ENCODE data around the gene FUZ.

FUZ gene

GRCh38 chr19:49812997-49813861 is at the start of gene FUZ:
Gene FUZ (minus strand): TSS chr19:49813292. CDS start chr19:49813106, 186 bp downstream.
- no peaks in the 10 kb centered on the region for H3K36me3 ChIP-seq (ENCODE audit: control insufficient read depth, low read depth, low read length)
- H3K9ac ChIP-seq (ENCODE audit: low read length): peak within 1 kb of the TSS; percentile 99
- no peaks in the 10 kb centered on the region for H3K27me3 ChIP-seq (ENCODE audit: control insufficient read depth, insufficient read depth, low read length)

GRCh38 chr19:49862391-49863253 is 49.5 kb upstream of the FUZ start:
- Histone ChIP-seq H3K9me3 (ENCODE audit: control insufficient read depth, low read depth, low read length) (no peaks in the 10 kb centered on the region), H3K27ac (ENCODE audit: low read length) (no peak overlapping the region), H3K27me3 (ENCODE audit: control insufficient read depth, insufficient read depth, low read length) (no peaks in the 10 kb centered on the region), H3K4me3 (ENCODE audit: low read length) (no peak overlapping the region), H3K9ac (ENCODE audit: low read length) (no peak overlapping the region), H3K4me1 (ENCODE audit: control insufficient read depth, low read depth, low read length) (peaks cover 6% of the 10 kb centered on the region), H3K36me3 (ENCODE audit: control insufficient read depth, low read depth, low read length) (peaks cover 40% of the 10 kb centered on the region)

More at GRCh38 chr19:49812997-49813861, at the start of gene FUZ:
- Histone ChIP-seq H3K4me1 (ENCODE audit: control insufficient read depth, low read depth, low read length) (peaks cover 20% of the 10 kb centered on the region), H3K9me3 (ENCODE audit: control insufficient read depth, low read depth, low read length) (no peaks in the 10 kb centered on the region), H3K27ac (ENCODE audit: low read length) (peak within 1 kb of the TSS; percentile 100), H3K4me3 (ENCODE audit: low read length) (peak within 1 kb of the TSS; percentile 100)

GRCh38 chr19:49861541-49862378 is 48.7 kb upstream of the FUZ start:
- no peak overlapping the region for H3K4me3 ChIP-seq (ENCODE audit: low read length)
- no peaks in the 10 kb centered on the region for H3K27me3 ChIP-seq (ENCODE audit: control insufficient read depth, insufficient read depth, low read length)
- H3K27ac ChIP-seq (ENCODE audit: low read length): no peak overlapping the region
- H3K9me3 ChIP-seq (ENCODE audit: control insufficient read depth, low read depth, low read length): no peaks in the 10 kb centered on the region
- peaks cover 47% of the 10 kb centered on the region for H3K36me3 ChIP-seq (ENCODE audit: control insufficient read depth, low read depth, low read length)
- H3K4me1 ChIP-seq (ENCODE audit: control insufficient read depth, low read depth, low read length): peaks cover 6% of the 10 kb centered on the region
- H3K9ac ChIP-seq (ENCODE audit: low read length): no peak overlapping the region

GRCh38 chr19:49861107-49861506 is 48.0 kb upstream of the FUZ start:
- H3K4me3 ChIP-seq (ENCODE audit: low read length): no peak overlapping the region
- H3K9ac ChIP-seq (ENCODE audit: low read length): no peak overlapping the region
- H3K4me1 ChIP-seq (ENCODE audit: control insufficient read depth, low read depth, low read length): peaks cover under 1% of the 10 kb centered on the region
- no peak overlapping the region for H3K27ac ChIP-seq (ENCODE audit: low read length)
- H3K9me3 ChIP-seq (ENCODE audit: control insufficient read depth, low read depth, low read length): no peaks in the 10 kb centered on the region
- H3K27me3 ChIP-seq (ENCODE audit: control insufficient read depth, insufficient read depth, low read length): no peaks in the 10 kb centered on the region
- H3K36me3 ChIP-seq (ENCODE audit: control insufficient read depth, low read depth, low read length): peaks cover 47% of the 10 kb centered on the region

- Histone ChIP-seq H3K36me3 (ENCODE audit: control insufficient read depth, low read depth, low read length) (peaks cover 49% of the 10 kb centered on the region), H3K27ac (ENCODE audit: low read length) (no peak overlapping the region), H3K4me3 (ENCODE audit: low read length) (no peak overlapping the region), H3K9me3 (ENCODE audit: control insufficient read depth, low read depth, low read length) (no peaks in the 10 kb centered on the region), H3K27me3 (ENCODE audit: control insufficient read depth, insufficient read depth, low read length) (no peaks in the 10 kb centered on the region), H3K9ac (ENCODE audit: low read length) (no peak overlapping the region), H3K4me1 (ENCODE audit: control insufficient read depth, low read depth, low read length) (no peaks in the 10 kb centered on the region)
Observed at GRCh38 chr19:49860336-49861102, 47.4 kb upstream of the FUZ start.

- H3K36me3 ChIP-seq (ENCODE audit: control insufficient read depth, low read depth, low read length): peaks cover 53% of the 10 kb centered on the region
- H3K4me3 ChIP-seq (ENCODE audit: low read length): no peak overlapping the region
- H3K9ac ChIP-seq (ENCODE audit: low read length): no peak overlapping the region
- H3K27me3 ChIP-seq (ENCODE audit: control insufficient read depth, insufficient read depth, low read length): no peaks in the 10 kb centered on the region
- no peaks in the 10 kb centered on the region for H3K9me3 ChIP-seq (ENCODE audit: control insufficient read depth, low read depth, low read length)
- H3K4me1 ChIP-seq (ENCODE audit: control insufficient read depth, low read depth, low read length): no peaks in the 10 kb centered on the region
- H3K27ac ChIP-seq (ENCODE audit: low read length): no peak overlapping the region
Observed at GRCh38 chr19:49859682-49860335, 46.7 kb upstream of the FUZ start.

GRCh38 chr19:49858088-49858985 is 45.2 kb upstream of the FUZ start:
- no peak overlapping the region for H3K27ac ChIP-seq (ENCODE audit: low read length)
- H3K4me3 ChIP-seq (ENCODE audit: low read length): no peak overlapping the region
- H3K9ac ChIP-seq (ENCODE audit: low read length): no peak overlapping the region
- no peaks in the 10 kb centered on the region for H3K4me1 ChIP-seq (ENCODE audit: control insufficient read depth, low read depth, low read length)
- no peaks in the 10 kb centered on the region for H3K27me3 ChIP-seq (ENCODE audit: control insufficient read depth, insufficient read depth, low read length)
- H3K9me3 ChIP-seq (ENCODE audit: control insufficient read depth, low read depth, low read length): no peaks in the 10 kb centered on the region
- peaks cover 38% of the 10 kb centered on the region for H3K36me3 ChIP-seq (ENCODE audit: control insufficient read depth, low read depth, low read length)

GRCh38 chr19:49857838-49858087 is 44.7 kb upstream of the FUZ start:
- Histone ChIP-seq H3K36me3 (ENCODE audit: control insufficient read depth, low read depth, low read length) (peaks cover 36% of the 10 kb centered on the region), H3K27me3 (ENCODE audit: control insufficient read depth, insufficient read depth, low read length) (no peaks in the 10 kb centered on the region), H3K9ac (ENCODE audit: low read length) (no peak overlapping the region), H3K9me3 (ENCODE audit: control insufficient read depth, low read depth, low read length) (no peaks in the 10 kb centered on the region), H3K4me1 (ENCODE audit: control insufficient read depth, low read depth, low read length) (no peaks in the 10 kb centered on the region), H3K27ac (ENCODE audit: low read length) (no peak overlapping the region), H3K4me3 (ENCODE audit: low read length) (no peak overlapping the region)

- peaks cover 40% of the 10 kb centered on the region for H3K36me3 ChIP-seq (ENCODE audit: control insufficient read depth, low read depth, low read length)
- no peak overlapping the region for H3K27ac ChIP-seq (ENCODE audit: low read length)
- no peak overlapping the region for H3K4me3 ChIP-seq (ENCODE audit: low read length)
- H3K4me1 ChIP-seq (ENCODE audit: control insufficient read depth, low read depth, low read length): peaks cover 4% of the 10 kb centered on the region
- no peaks in the 10 kb centered on the region for H3K27me3 ChIP-seq (ENCODE audit: control insufficient read depth, insufficient read depth, low read length)
- no peaks in the 10 kb centered on the region for H3K9me3 ChIP-seq (ENCODE audit: control insufficient read depth, low read depth, low read length)
- H3K9ac ChIP-seq (ENCODE audit: low read length): no peak overlapping the region
Observed at GRCh38 chr19:49857061-49857837, 44.2 kb upstream of the FUZ start.
